UCSD-AML1 (cell line): ENCODE data around the gene DDX31.
"Not testable (repeated sequence)": the region's sequence is repeated elsewhere in the genome, so short reads cannot be mapped to it uniquely, and the experiment has no call there.

Experiments used
- DNase-seq: peaks from one replicate; lab custom pipeline; 2025; ENCODE audit not compliant: unreplicated experiment; lab: John Stamatoyannopoulos, UW

Gene DDX31

GRCh38 chr9:132583584-132584304 lies 86.0 kb downstream of the DDX31 start:
- DNase-seq = no peak

DNA sequence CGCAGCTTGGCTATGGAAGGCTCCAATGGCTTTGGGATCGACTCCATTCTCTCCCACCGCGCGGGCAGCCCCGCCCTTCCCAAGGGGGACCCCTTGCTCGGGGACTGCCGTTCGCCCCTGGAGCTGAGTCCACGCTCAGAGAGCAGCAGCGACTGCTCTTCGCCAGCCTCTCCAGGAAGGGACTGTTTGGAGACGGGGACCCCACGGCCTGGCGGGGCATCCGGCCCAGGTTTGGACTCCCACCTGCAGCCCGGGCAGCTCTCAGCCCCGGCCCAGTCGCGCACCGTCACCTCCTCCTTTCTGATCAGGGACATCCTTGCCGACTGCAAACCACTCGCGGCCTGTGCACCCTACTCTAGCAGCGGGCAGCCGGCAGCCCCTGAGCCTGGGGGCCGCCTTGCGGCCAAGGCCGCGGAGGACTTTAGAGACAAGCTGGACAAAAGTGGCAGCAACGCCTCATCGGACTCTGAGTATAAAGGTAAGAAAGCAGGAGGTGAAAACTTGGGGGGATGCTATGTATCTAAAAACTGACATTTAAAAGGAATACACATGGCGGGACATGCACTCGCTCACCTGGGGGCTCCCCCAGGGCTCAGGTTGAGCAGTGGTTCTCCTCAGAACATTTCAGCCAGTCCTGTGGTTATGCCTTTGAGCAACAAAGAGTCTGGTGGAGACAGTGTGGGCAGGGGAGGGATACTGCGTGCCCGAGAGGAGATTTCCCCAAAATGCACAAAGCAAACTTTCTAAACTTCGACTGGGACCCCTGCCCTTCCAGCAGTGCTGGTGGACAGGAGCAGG lies 86.8 kb downstream of the DDX31 start:
- no peak for DNase-seq

- DNase-seq = no peak
Observed at GRCh38 chr9:132582276-132582785, 87.5 kb downstream of the DDX31 start, which contains the start of gene BARHL1. TSS of gene BARHL1 (plus strand) at chr9:132582606. CDS start at chr9:132582798, 192 bp downstream.

GRCh38 chr9:132579427-132579798 lies 90.4 kb downstream of the DDX31 start:
- no peak for DNase-seq

DNA sequence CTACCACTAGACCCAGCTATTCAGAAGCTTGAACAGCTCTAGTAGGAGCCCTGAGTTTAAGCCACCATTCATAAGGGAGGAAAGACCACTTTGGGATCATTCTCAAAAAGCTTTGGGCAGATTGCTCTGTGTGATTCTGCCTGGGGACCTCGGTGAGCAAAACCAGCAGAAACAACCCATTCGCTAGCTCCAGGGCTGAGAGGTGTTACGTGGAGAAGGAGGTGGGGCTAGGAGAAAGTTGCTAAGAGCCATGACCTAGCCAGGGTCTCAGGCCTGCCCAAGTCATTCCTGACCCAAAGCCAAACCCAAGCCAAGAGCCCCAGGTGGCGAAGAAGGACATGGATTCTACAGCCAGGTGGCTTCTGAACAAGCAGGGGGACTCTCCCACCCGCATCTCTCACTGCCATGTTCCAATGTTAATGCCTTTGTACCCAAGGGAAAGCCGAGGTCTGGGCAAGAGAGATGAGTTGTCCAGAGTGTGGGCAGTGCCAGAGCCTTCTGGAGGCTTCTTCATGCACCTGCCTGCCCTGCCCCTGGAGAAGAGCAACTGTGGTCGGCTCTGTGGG lies 91.3 kb downstream of the DDX31 start:
- DNase-seq = no peak

- DNase-seq = no peak
Observed at GRCh38 chr9:132577119-132577518, 92.7 kb downstream of the DDX31 start.

DNA sequence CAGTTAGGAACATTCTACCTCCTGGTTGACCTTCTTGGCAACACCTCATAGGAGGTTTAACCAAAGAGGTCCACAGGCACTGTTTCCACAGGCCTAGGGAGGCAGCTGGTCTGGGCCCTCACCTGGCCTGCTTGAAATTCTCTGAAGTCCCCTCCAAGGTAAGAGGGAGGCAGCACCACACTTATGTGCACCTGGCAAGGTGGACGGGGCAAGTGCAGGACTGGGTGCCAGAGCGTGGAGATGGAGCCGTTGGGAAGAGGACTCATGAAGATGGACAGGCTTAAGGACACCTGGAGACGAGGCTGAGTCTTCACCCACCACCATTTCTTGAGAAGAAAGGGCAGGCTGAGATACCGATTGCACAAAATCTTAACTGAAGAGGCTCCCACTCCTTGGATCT lies 94.0 kb downstream of the DDX31 start:
- no peak for DNase-seq

- peak; percentile 72 for DNase-seq
Observed at GRCh38 chr9:132575005-132575609, 94.7 kb downstream of the DDX31 start.

GRCh38 chr9:132572921-132573320 lies 96.9 kb downstream of the DDX31 start:
- DNase-seq = no peak

DNA sequence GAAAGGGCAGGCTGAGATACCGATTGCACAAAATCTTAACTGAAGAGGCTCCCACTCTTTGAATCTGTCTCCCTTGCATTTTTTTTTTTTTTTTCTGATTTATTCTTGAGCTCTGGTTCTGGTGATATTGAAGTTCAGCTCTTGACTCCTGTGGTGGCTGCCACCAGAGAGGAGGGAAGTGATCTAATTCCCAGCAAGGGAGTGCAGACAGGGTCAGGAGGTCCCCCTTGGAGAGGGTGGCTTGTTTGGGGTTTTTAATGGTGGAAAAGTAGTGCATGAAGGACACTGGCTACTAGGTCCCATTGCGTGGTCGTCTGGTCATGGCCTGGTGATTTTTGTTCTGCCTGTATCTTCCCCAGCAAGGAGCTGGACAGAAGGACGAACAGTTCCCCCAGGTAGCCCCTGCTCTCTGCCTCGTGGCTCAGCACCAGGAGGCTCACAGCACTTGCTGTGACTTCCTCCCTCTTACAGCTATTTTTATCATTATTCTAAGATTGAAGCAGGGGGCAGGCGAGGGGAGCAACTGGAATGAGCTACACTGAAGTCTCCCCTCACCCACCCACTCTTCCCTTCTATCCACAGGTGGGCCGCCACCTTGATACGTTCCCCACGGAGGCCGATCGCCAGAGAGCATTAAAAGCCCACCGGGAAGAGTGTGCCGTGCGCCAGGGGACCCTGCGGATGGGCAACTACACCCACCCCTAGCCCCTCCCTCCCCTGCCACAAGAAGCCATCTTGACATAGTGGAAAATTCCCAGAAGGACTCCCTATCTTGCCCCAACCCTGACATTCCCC lies 97.8 kb downstream of the DDX31 start:
- no peak for DNase-seq

GRCh38 chr9:132568787-132569186 lies 101.0 kb downstream of the DDX31 start:
- DNase-seq = not testable (repeated sequence)

- no peak for DNase-seq
Observed at GRCh38 chr9:132564526-132564925, 105.3 kb downstream of the DDX31 start.

GRCh38 chr9:132562306-132562573 lies 107.5 kb downstream of the DDX31 start:
- no peak for DNase-seq

- no peak for DNase-seq
Observed at GRCh38 chr9:132560616-132561202, 109.1 kb downstream of the DDX31 start.

GRCh38 chr9:132559711-132560110 lies 110.1 kb downstream of the DDX31 start:
- no peak for DNase-seq

DNA sequence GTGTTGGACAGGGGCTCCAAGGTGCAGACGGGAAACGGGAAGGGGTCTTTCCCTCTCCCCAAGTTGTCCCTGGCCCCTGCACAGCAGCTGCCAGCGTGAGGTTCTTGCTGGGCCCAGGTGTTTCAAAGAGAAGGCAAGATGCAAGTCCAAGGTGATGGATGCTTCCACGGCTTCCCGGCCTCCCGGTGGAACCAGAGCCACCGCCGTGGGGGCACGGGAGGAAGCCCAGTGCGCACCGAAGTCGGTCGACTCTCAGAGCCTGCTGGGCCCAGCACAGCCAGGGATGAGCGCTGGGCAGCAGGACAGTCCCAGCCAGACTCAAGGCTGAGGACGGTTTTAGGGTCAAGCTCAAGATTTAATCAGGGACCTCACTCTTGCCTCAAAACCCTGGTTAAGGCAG lies 112.6 kb downstream of the DDX31 start:
- DNase-seq = no peak

GRCh38 chr9:132556714-132557113 lies 113.1 kb downstream of the DDX31 start:
- no peak for DNase-seq

GRCh38 chr9:132556235-132556634 lies 113.5 kb downstream of the DDX31 start:
- no peak for DNase-seq

DNA sequence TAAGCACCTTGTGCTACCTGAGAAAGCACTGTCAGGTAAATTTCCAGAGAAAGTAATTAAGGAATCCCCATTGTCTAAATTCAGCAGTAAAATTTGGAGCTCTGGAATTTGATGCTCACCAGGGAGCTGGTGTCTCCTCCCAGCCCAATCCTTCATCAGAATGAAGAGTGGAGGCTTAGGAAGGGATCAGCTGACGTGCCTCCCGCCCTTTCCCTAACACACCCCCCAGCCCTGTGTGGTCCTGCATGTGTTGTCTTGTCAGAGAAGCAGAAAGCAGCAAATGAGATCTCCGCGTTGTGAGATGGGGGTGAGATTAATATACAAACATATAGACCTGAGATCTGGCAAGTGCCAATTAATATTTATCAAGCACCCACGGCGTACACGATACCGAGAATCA lies 114.3 kb downstream of the DDX31 start:
- no peak for DNase-seq

DNA sequence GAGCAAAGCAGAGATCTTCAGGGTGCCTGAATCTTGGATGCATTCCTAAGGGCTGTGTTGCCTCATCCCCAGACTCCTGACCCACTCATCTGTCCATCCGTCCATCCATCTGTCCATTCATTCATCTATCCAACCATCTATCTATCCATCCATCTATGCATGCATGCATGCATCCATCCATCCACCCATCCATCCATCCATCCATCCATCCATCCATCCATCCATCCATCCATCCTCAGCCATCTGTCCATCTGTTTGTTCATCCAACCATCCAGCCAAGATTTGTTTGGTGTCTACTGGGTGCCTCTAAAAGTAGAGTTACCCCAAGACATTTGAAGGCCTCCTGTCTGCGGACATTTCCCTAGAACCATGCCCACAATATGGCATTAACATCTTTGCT lies 115.0 kb downstream of the DDX31 start:
- DNase-seq = no peak

GRCh38 chr9:132552041-132552440 lies 117.7 kb downstream of the DDX31 start:
- no peak for DNase-seq
